ENCODE data around the gene PCGF3. TPM values are rescaled to one million over a fixed set of nuclear protein-coding genes. Genes with fewer than 3 reads are reported as not detected.
A peak's percentile ranks its signal among the peaks of the same experiment; 100 is the strongest.
"Not testable (repeated sequence)": the region's sequence is repeated elsewhere in the genome, so short reads cannot be mapped to it uniquely, and the experiment has no call there.

PCGF3 gene
- total RNA-seq, 5 donors from 2014 or later (not counting 1 experiment from before 2014, with no cell fraction given): 47.0 to 76.9 (median 51.1) TPM

- DNase-seq; H3K4me3 ChIP-seq (ENCODE audit: control insufficient read depth in 1 of 2, extremely low read depth in 1 of 2, low read length in 1 of 2); POLR2A ChIA-PET; H3K9me3 Mint-ChIP-seq; H3K9me3 ChIP-seq; H3K27me3 ChIP-seq (replicated peaks in 1 of 2; ENCODE audit: control insufficient read depth in 2 of 2, extremely low read depth in 1 of 2, insufficient read depth in 2 of 2, low read length in 1 of 2); CTCF ChIA-PET; H3K4me3 Mint-ChIP-seq; H3K27me3 Mint-ChIP-seq; ATAC-seq (replicated peaks in 1 of 4); H3K27ac Mint-ChIP-seq; H3K27ac ChIP-seq (ENCODE audit: low read length): not testable (repeated sequence)
- Histone ChIP-seq H3K4me1 (ENCODE audit: control insufficient read depth in 1 of 2, extremely low read depth in 1 of 2, insufficient read depth in 2 of 2, low read length in 2 of 2) (peaks cover 0 to 11% of the 10 kb centered on the region in 2 experiments), H3K36me3 (ENCODE audit: control insufficient read depth in 2 of 2, extremely low read depth in 1 of 2, insufficient read depth in 1 of 2, low read length in 1 of 2) (peaks cover 16 to 18% of the 10 kb centered on the region in 2 donors)
- H3K36me3 Mint-ChIP-seq: peaks cover 46% of the 10 kb centered on the region
- 98% methylated on average over 6 of the region's 24 CpGs for WGBS (ENCODE audit: insufficient coverage)
- peaks cover 10 to 35% (median 32%) of the 10 kb centered on the region in 3 donors for H3K4me1 Mint-ChIP-seq
Measured at GRCh38 chr4:759810-760209, 54.2 kb downstream of the PCGF3 start.

- H3K4me3 Mint-ChIP-seq: no peak overlapping the region
- Histone ChIP-seq H3K36me3 (ENCODE audit: control insufficient read depth in 2 of 2, extremely low read depth in 1 of 2, insufficient read depth in 1 of 2, low read length in 1 of 2) (peaks cover 14 to 17% of the 10 kb centered on the region in 2 donors), H3K9me3 (no peaks in the 10 kb centered on the region), H3K27me3 (replicated peaks in 1 of 2; ENCODE audit: control insufficient read depth in 2 of 2, extremely low read depth in 1 of 2, insufficient read depth in 2 of 2, low read length in 1 of 2) (no peaks in the 10 kb centered on the region), H3K4me3 (ENCODE audit: control insufficient read depth in 1 of 2, extremely low read depth in 1 of 2, low read length in 1 of 2) (no peak overlapping the region), H3K4me1 (ENCODE audit: control insufficient read depth in 1 of 2, extremely low read depth in 1 of 2, insufficient read depth in 2 of 2, low read length in 2 of 2) (peaks cover 0 to 11% of the 10 kb centered on the region in 2 experiments), H3K27ac (ENCODE audit: low read length) (no peak overlapping the region)
- peaks cover 10 to 36% (median 35%) of the 10 kb centered on the region in 3 donors for H3K4me1 Mint-ChIP-seq
- ATAC-seq (replicated peaks in 1 of 4) (no peak), DNase-seq (no peak)
- ChIA-PET POLR2A (no interaction called here), CTCF (no interaction called here)
- H3K27ac Mint-ChIP-seq: no peak overlapping the region
- H3K9me3 Mint-ChIP-seq: no peaks in the 10 kb centered on the region
- H3K27me3 Mint-ChIP-seq: no peaks in the 10 kb centered on the region
- 100% methylated on average over 13 of the region's 21 CpGs for WGBS (ENCODE audit: insufficient coverage)
- peaks cover 42% of the 10 kb centered on the region for H3K36me3 Mint-ChIP-seq
Measured at GRCh38 chr4:760616-761015, 55.0 kb downstream of the PCGF3 start.

- Histone ChIP-seq H3K27me3 (replicated peaks in 1 of 2; ENCODE audit: control insufficient read depth in 2 of 2, extremely low read depth in 1 of 2, insufficient read depth in 2 of 2, low read length in 1 of 2) (no peaks in the 10 kb centered on the region), H3K4me1 (ENCODE audit: control insufficient read depth in 1 of 2, extremely low read depth in 1 of 2, insufficient read depth in 2 of 2, low read length in 2 of 2) (peaks cover 0 to 11% of the 10 kb centered on the region in 2 experiments), H3K9me3 (no peaks in the 10 kb centered on the region), H3K4me3 (ENCODE audit: control insufficient read depth in 1 of 2, extremely low read depth in 1 of 2, low read length in 1 of 2) (no peak overlapping the region), H3K36me3 (ENCODE audit: control insufficient read depth in 2 of 2, extremely low read depth in 1 of 2, insufficient read depth in 1 of 2, low read length in 1 of 2) (peaks cover 16 to 21% of the 10 kb centered on the region in 2 donors), H3K27ac (ENCODE audit: low read length) (no peak overlapping the region)
- ChIA-PET CTCF (no interaction called here), POLR2A (no interaction called here)
- ATAC-seq (replicated peaks in 1 of 4) (no peak), DNase-seq (no peak)
- 96% methylated on average over 13 of the region's 14 CpGs for WGBS (ENCODE audit: insufficient coverage)
- Mint-ChIP-seq H3K27me3 (no peaks in the 10 kb centered on the region), H3K27ac (peak overlapping the region in 1 of 2 donors; percentile 57), H3K36me3 (peaks cover 45% of the 10 kb centered on the region), H3K4me3 (no peak overlapping the region), H3K4me1 (peaks cover 10 to 36% (median 35%) of the 10 kb centered on the region in 3 donors), H3K9me3 (no peaks in the 10 kb centered on the region)
Measured at GRCh38 chr4:761086-761485, 55.5 kb downstream of the PCGF3 start.

- POLR2A ChIA-PET: no interaction called here
- Mint-ChIP-seq H3K36me3 (peaks cover 50% of the 10 kb centered on the region), H3K9me3 (no peaks in the 10 kb centered on the region), H3K4me1 (peaks cover 10 to 36% (median 35%) of the 10 kb centered on the region in 3 donors), H3K27ac (peak overlapping the region; percentile 44 to 57), H3K4me3 (no peak overlapping the region), H3K27me3 (no peaks in the 10 kb centered on the region)
- CTCF ChIA-PET: no interaction called here
- Histone ChIP-seq H3K9me3 (no peaks in the 10 kb centered on the region), H3K4me3 (ENCODE audit: control insufficient read depth in 1 of 2, extremely low read depth in 1 of 2, low read length in 1 of 2) (no peak overlapping the region), H3K36me3 (ENCODE audit: control insufficient read depth in 2 of 2, extremely low read depth in 1 of 2, insufficient read depth in 1 of 2, low read length in 1 of 2) (peaks cover 16 to 21% of the 10 kb centered on the region in 2 donors), H3K27ac (ENCODE audit: low read length) (no peak overlapping the region), H3K4me1 (ENCODE audit: control insufficient read depth in 1 of 2, extremely low read depth in 1 of 2, insufficient read depth in 2 of 2, low read length in 2 of 2) (peaks cover 0 to 11% of the 10 kb centered on the region in 2 experiments), H3K27me3 (replicated peaks in 1 of 2; ENCODE audit: control insufficient read depth in 2 of 2, extremely low read depth in 1 of 2, insufficient read depth in 2 of 2, low read length in 1 of 2) (no peaks in the 10 kb centered on the region)
- 98% methylated on average over 5 of the region's 14 CpGs for WGBS (ENCODE audit: insufficient coverage)
- DNase-seq (no peak), ATAC-seq (replicated peaks in 1 of 4) (no peak)
Measured at GRCh38 chr4:761739-762138, 56.1 kb downstream of the PCGF3 start.

- Mint-ChIP-seq H3K4me3 (no peak overlapping the region), H3K9me3 (no peaks in the 10 kb centered on the region), H3K4me1 (peaks cover 10 to 36% (median 35%) of the 10 kb centered on the region in 3 donors), H3K27ac (peak overlapping the region in 1 of 2 donors; percentile 49), H3K27me3 (no peaks in the 10 kb centered on the region), H3K36me3 (peaks cover 52% of the 10 kb centered on the region)
- CTCF ChIA-PET: no interaction called here
- Histone ChIP-seq H3K27ac (ENCODE audit: low read length) (no peak overlapping the region), H3K27me3 (replicated peaks in 1 of 2; ENCODE audit: control insufficient read depth in 2 of 2, extremely low read depth in 1 of 2, insufficient read depth in 2 of 2, low read length in 1 of 2) (no peaks in the 10 kb centered on the region), H3K36me3 (ENCODE audit: control insufficient read depth in 2 of 2, extremely low read depth in 1 of 2, insufficient read depth in 1 of 2, low read length in 1 of 2) (peaks cover 21% of the 10 kb centered on the region in 2 donors), H3K4me1 (ENCODE audit: control insufficient read depth in 1 of 2, extremely low read depth in 1 of 2, insufficient read depth in 2 of 2, low read length in 2 of 2) (peaks cover 0 to 11% of the 10 kb centered on the region in 2 experiments), H3K9me3 (no peaks in the 10 kb centered on the region), H3K4me3 (ENCODE audit: control insufficient read depth in 1 of 2, extremely low read depth in 1 of 2, low read length in 1 of 2) (no peak overlapping the region)
- no peak for DNase-seq
- WGBS (ENCODE audit: insufficient coverage): 92% methylated on average over 21 of the region's 24 CpGs
- ATAC-seq (replicated peaks in 1 of 4): no peak
- POLR2A ChIA-PET: interaction anchor here in 1 of 2 donors (0.5 kb wide), 1 partner anchor 96 kb away, joined by 6 read pairs; no protein-coding TSS in a partner anchor
Measured at GRCh38 chr4:762211-763190, 56.9 kb downstream of the PCGF3 start.

- H3K4me1 ChIP-seq (ENCODE audit: control insufficient read depth in 1 of 2, extremely low read depth in 1 of 2, insufficient read depth in 2 of 2, low read length in 2 of 2): peaks cover 0 to 11% of the 10 kb centered on the region in 2 experiments
- peaks cover 23 to 24% of the 10 kb centered on the region in 2 donors for H3K36me3 ChIP-seq (ENCODE audit: control insufficient read depth in 2 of 2, extremely low read depth in 1 of 2, insufficient read depth in 1 of 2, low read length in 1 of 2)
- H3K27ac ChIP-seq (ENCODE audit: low read length): no peak overlapping the region
- no peaks in the 10 kb centered on the region for H3K9me3 ChIP-seq
- ChIA-PET CTCF (no interaction called here), POLR2A (interaction anchor here in 1 of 2 donors (0.5 kb wide), 1 partner anchor 96 kb away, joined by 6 read pairs; no protein-coding TSS in a partner anchor)
- Mint-ChIP-seq H3K27ac (peak overlapping the region; percentile 23 to 48), H3K27me3 (no peaks in the 10 kb centered on the region), H3K4me1 (peaks cover 10 to 38% (median 36%) of the 10 kb centered on the region in 3 donors), H3K9me3 (no peaks in the 10 kb centered on the region), H3K4me3 (no peak overlapping the region), H3K36me3 (peaks cover 52% of the 10 kb centered on the region)
- no peak for DNase-seq
- no peaks in the 10 kb centered on the region for H3K27me3 ChIP-seq (replicated peaks in 1 of 2; ENCODE audit: control insufficient read depth in 2 of 2, extremely low read depth in 1 of 2, insufficient read depth in 2 of 2, low read length in 1 of 2)
- no peak overlapping the region for H3K4me3 ChIP-seq (ENCODE audit: control insufficient read depth in 1 of 2, extremely low read depth in 1 of 2, low read length in 1 of 2)
- 93% methylated on average over 20 of the region's 23 CpGs for WGBS (ENCODE audit: insufficient coverage)
- no peak for ATAC-seq (replicated peaks in 1 of 4)
Measured at GRCh38 chr4:763191-763810, 57.7 kb downstream of the PCGF3 start.

Data from T-cell (primary cell).